K562 (cell line): ENCODE results near the gene KAZALD1. TPM values are rescaled to one million over a fixed set of nuclear protein-coding genes. Genes with fewer than 3 reads are reported as not detected.

Experiments
- GTF3C2 ChIP-seq: IDR thresholded peaks from 3 replicates; pipeline ENCODE4 v1.6.1; 2011; ENCODE audit warnings: borderline replicate concordance, mild to moderate bottlenecking, moderate library complexity; ENCODE audit not compliant: insufficient read length; ENCODE audit errors: extremely low read depth
- HDAC1 ChIP-seq, 2 experiments: fragments of 450-650 bp; IDR thresholded peaks; 2 replicates each; pipeline ENCODE4 v1.6.1; 2016 to 2017; ENCODE audit warnings: inconsistent platforms in 1 of 2, mild to moderate bottlenecking in 1 of 2, moderate library complexity in 1 of 2
- LEF1 ChIP-seq: fragments of 450-650 bp; IDR thresholded peaks from 2 replicates; pipeline ENCODE4 v1.6.1; 2016; ENCODE audit warnings: mild to moderate bottlenecking
- NFIC ChIP-seq: fragments of 450-650 bp; IDR thresholded peaks from 2 replicates; pipeline ENCODE4 v1.6.1; 2017; ENCODE audit warnings: mild to moderate bottlenecking, inconsistent platforms
- NKRF ChIP-seq: fragments of 450-650 bp; IDR thresholded peaks from 2 replicates; pipeline ENCODE4 v1.6.1; 2016; ENCODE audit warnings: borderline replicate concordance
- POLR2H ChIP-seq: IDR thresholded peaks from 2 replicates; pipeline ENCODE4 v1.6.1; 2016; ENCODE audit warnings: missing genetic modification characterization, low read depth, mild to moderate bottlenecking, control low read depth, missing compliant biosample characterization, moderate library complexity
- RAD51 ChIP-seq: fragments of 450-650 bp; IDR thresholded peaks from 2 replicates; pipeline ENCODE4 v1.7.1; 2016; ENCODE audit warnings: low read depth, mild to moderate bottlenecking, borderline replicate concordance
- RBBP5 ChIP-seq: fragments of 200-600 bp; sonication (generic); IDR thresholded peaks from 2 replicates; pipeline ENCODE4 v1.6.1; 2012; ENCODE audit warnings: borderline replicate concordance, mild to moderate bottlenecking, low read length, control low read depth, inconsistent platforms; ENCODE audit not compliant: insufficient read depth, poor library complexity, severe bottlenecking
- TCF3 ChIP-seq: sonication (generic); formaldehyde crosslinking; IDR thresholded peaks from 2 replicates; pipeline ENCODE4 v1.4.0; 2020; ENCODE audit warnings: mild to moderate bottlenecking, missing genetic modification reagents
- VEZF1 ChIP-seq: fragments of 200-800 bp; sonication (Bioruptor generic); IDR thresholded peaks from 2 replicates; pipeline ENCODE4 v1.6.1; 2017; ENCODE audit warnings: missing genetic modification characterization, missing compliant biosample characterization
- ZBED1 ChIP-seq: IDR thresholded peaks from 2 replicates; pipeline ENCODE4 v1.6.1; 2014
- ZNF395 ChIP-seq: fragments of 200-800 bp; sonication (Bioruptor generic); IDR thresholded peaks from 2 replicates; pipeline ENCODE4 v1.6.1; 2017; ENCODE audit warnings: missing genetic modification characterization, missing compliant biosample characterization
- ZNF511 ChIP-seq: sonication (generic); formaldehyde crosslinking; IDR thresholded peaks from 2 replicates; pipeline ENCODE4 v1.8.0; 2022; ENCODE audit warnings: mild to moderate bottlenecking, missing genetic modification reagents
- polyA plus RNA-seq, 8 experiments: library from polyadenylated mRNA; depleted of rRNA in 4 of 8; stranded (reverse) in 5 of 8; unstranded in 3 of 8; fragments of >200 nt; fragmentation: Nextera tagmentation in 2 of 8; fragmentation: Illumina TruSeq in 1 of 8; extraction: Ambion mirVana in 2 of 8; extraction: Trizol in 1 of 8; gene quantifications; 2 replicates each; pipeline versions ENCODE4 v1.2.1 to v1.2.3, GENCODE V29; 2011 to 2014; ENCODE audit warnings: inconsistent platforms in 1 of 8, missing spikeins in 1 of 8
- total RNA-seq, 7 experiments: library from RNA; depleted of rRNA in 6 of 7; stranded (reverse); fragments of >200 nt in 6 of 7; fragmentation: Illumina TruSeq in 2 of 7; extraction: Trizol in 2 of 7; gene quantifications; 2 replicates each; pipeline versions ENCODE4 v1.2.1 to v1.2.3, GENCODE V29; 2011 to 2021; ENCODE audit warnings: low replicate concordance in 1 of 7

The KAZALD1 gene
- total and polyA plus RNA-seq, 9 of the 15 experiments (the other 6 are each of a cell fraction or from before 2014, with no cell fraction given): 0.15 to 10.0 (median 4.9) TPM

GRCh38 chr10:101066146-101066895 is 4.5 kb downstream of the KAZALD1 start (continued):
- TF ChIP-seq RAD51: 0 out of 2 replicates have a peak, but pooled peaks have one; percentile 9
- TF ChIP-seq POLR2H (tag): peak; percentile 50; the same call in 1 of the 2 replicates
- no peak for TF ChIP-seq ZBED1
- peak; percentile 73 for TF ChIP-seq LEF1
- TF ChIP-seq NKRF: peak; percentile 27; the same call in 1 of the 2 replicates
- TF ChIP-seq RBBP5: peak; percentile 40
- TF ChIP-seq TCF3 (CRISPR knock-in tag): 0 out of 2 replicates have a peak, but pooled peaks have one; percentile 4
- peak in 1 of 2 experiments; percentile 63; a peak in 1 of 4 replicates for TF ChIP-seq HDAC1 (IDR thresholded peaks at IDR 0.05)
- TF ChIP-seq VEZF1 (CRISPR knock-in tag): peak; percentile 59
- 0 out of 2 replicates have a peak, but pooled peaks have one; percentile 41 for TF ChIP-seq ZNF395 (CRISPR knock-in tag)
- peak; percentile 49; the same call in 1 of the 2 replicates for TF ChIP-seq NFIC
- peak; percentile 71; the same call in 1 of the 2 replicates for TF ChIP-seq ZNF511
- TF ChIP-seq GTF3C2: no peak
